HCT116 (cell line): ENCODE measurements around the gene ARMH4. TPM values are rescaled to one million over a fixed set of nuclear protein-coding genes. Genes with fewer than 3 reads are reported as not detected.

ENCODE experiments used
- ATAC-seq: fragments of 200-7000 bp; cut with Tn5 transposase; 2 replicates; pipeline ENCODE4 v1.9.1; 2020; ENCODE audit warnings: mild to moderate bottlenecking, moderate library complexity
- BruUV-seq: library from RNA; stranded (reverse); fragments of 400-500 nt; replicated peaks from 2 replicates; lab custom pipeline; 2021; lab: Mats Ljungman, UMichigan
- CTCF ChIA-PET: fragments of 300-600 bp; sonication (Branson Sonifier 250); formaldehyde crosslinking; loops from one replicate; lab custom pipeline; 2021; ENCODE audit warnings: antibody characterized with exemption; lab: Charles Lee
- POLR2A ChIA-PET: fragments of 300-600, 350-600 bp; sonication (Branson Sonifier 250); formaldehyde crosslinking; loops from one replicate; lab custom pipeline; 2021; ENCODE audit warnings: antibody characterized with exemption; lab: Charles Lee
- RAD21 ChIA-PET, 2 experiments: fragments of 300-600 bp; sonication (Branson Sonifier 250); formaldehyde crosslinking; loops; one replicate each; lab custom pipeline; 2023; ENCODE audit warnings: low total read pairs in 2 of 2; ENCODE audit not compliant: uncharacterized antibody in 2 of 2, unreplicated experiment in 2 of 2, low non-redundant PET in 1 of 2; lab: Charles Lee
- DNase-seq: peaks from one replicate; pipeline ENCODE4 v3.0.0-alpha.2; 2010; ENCODE audit warnings: low read depth, low spot score
- H2AFZ ChIP-seq: fragments of 200-600 bp; shearing (Covaris generic), sonication (generic); 2 replicates; pipeline ENCODE4 v1.6.1; 2017; ENCODE audit warnings: low read depth, mixed run types, mixed read lengths, antibody characterized with exemption, low read length; ENCODE audit not compliant: poor library complexity, severe bottlenecking
- H3K27ac ChIP-seq: 2 replicates; pipeline ENCODE4 v1.5.1; 2012; ENCODE audit warnings: low read depth, low read length
- H3K27me3 ChIP-seq: fragments of 200-600 bp; sonication (generic); 2 replicates; pipeline ENCODE4 v1.6.1; 2016; ENCODE audit warnings: mixed run types, low read length, mixed read lengths; ENCODE audit not compliant: insufficient read depth
- H3K36me3 ChIP-seq, 2 experiments: fragments of 200-500 bp in 1 of 2; fragments of 200-600 bp in 1 of 2; sonication (Bioruptor generic) in 1 of 2; sonication (generic) in 1 of 2; 2 replicates each; pipeline versions ENCODE4 v1.5.1 to v1.6.1; 2014 to 2016; ENCODE audit warnings: low read length in 2 of 2, inconsistent platforms in 1 of 2, mixed read lengths in 1 of 2, mixed run types in 1 of 2; ENCODE audit not compliant: insufficient read depth in 2 of 2, control insufficient read depth in 1 of 2
- H3K4me1 ChIP-seq, 2 experiments: fragments of 200-600 bp in 1 of 2; sonication (generic) in 1 of 2; 2 replicates each; pipeline versions ENCODE4 v1.5.1 to v1.6.1; 2012 to 2017; ENCODE audit warnings: low read length in 2 of 2, inconsistent platforms in 1 of 2, mild to moderate bottlenecking in 1 of 2, mixed read lengths in 1 of 2, mixed run types in 1 of 2, moderate library complexity in 1 of 2; ENCODE audit not compliant: insufficient read depth in 2 of 2, control insufficient read depth in 1 of 2
- H3K4me2 ChIP-seq: fragments of 200-600 bp; sonication (generic); 2 replicates; pipeline ENCODE4 v1.6.1; 2017; ENCODE audit warnings: mixed run types, low read length, mixed read lengths
- H3K4me3 ChIP-seq, 2 experiments: fragments of 200-600 bp in 1 of 2; sonication (generic) in 1 of 2; replicated peaks in 1 of 2; 2 replicates each; pipeline ENCODE4 v1.5.1; 2011 to 2016; ENCODE audit warnings: low read length in 2 of 2, control low read depth in 1 of 2, low read depth in 1 of 2, mild to moderate bottlenecking in 1 of 2, mixed read lengths in 1 of 2, mixed run types in 1 of 2
- H3K79me2 ChIP-seq: fragments of 200-600 bp; sonication (generic); 2 replicates; pipeline ENCODE4 v1.6.1; 2017; ENCODE audit warnings: mild to moderate bottlenecking, mixed run types, low read length, moderate library complexity, mixed read lengths; ENCODE audit not compliant: insufficient read depth
- H3K9ac ChIP-seq: fragments of 200-600 bp; sonication (generic); 2 replicates; pipeline ENCODE4 v1.6.1; 2016; ENCODE audit warnings: low read length, mixed read lengths
- H3K9me2 ChIP-seq: fragments of 200-600 bp; sonication (generic), shearing (Covaris generic); 2 replicates; pipeline ENCODE4 v1.6.1; 2017; ENCODE audit warnings: mixed run types, mild to moderate bottlenecking, moderate library complexity; ENCODE audit not compliant: insufficient read depth
- H3K9me3 ChIP-seq, 2 experiments: fragments of 200-500 bp in 1 of 2; fragments of 200-600 bp in 1 of 2; sonication (Bioruptor generic) in 1 of 2; sonication (generic) in 1 of 2; 2 replicates each; pipeline ENCODE4 v1.6.1; 2014 to 2017; ENCODE audit warnings: low read length in 2 of 2, mixed read lengths in 2 of 2, inconsistent platforms in 1 of 2, low read depth in 1 of 2, mild to moderate bottlenecking in 1 of 2, mixed run types in 1 of 2, moderate library complexity in 1 of 2; ENCODE audit not compliant: control insufficient read depth in 1 of 2, insufficient read depth in 1 of 2
- H4K20me1 ChIP-seq: fragments of 200-600 bp; sonication (generic), shearing (Covaris generic); 2 replicates; pipeline ENCODE4 v1.6.1; 2017; ENCODE audit warnings: mixed run types, mild to moderate bottlenecking, moderate library complexity; ENCODE audit not compliant: insufficient read depth
- CBX3 ChIP-seq: IDR thresholded peaks from 2 replicates; pipeline ENCODE4 v1.6.1; 2012; ENCODE audit warnings: low read depth
- CEBPB ChIP-seq: IDR thresholded peaks from 2 replicates; pipeline ENCODE4 v1.6.1; 2012; ENCODE audit warnings: low read depth
- EGR1 ChIP-seq: IDR thresholded peaks from 2 replicates; pipeline ENCODE4 v1.6.1; 2012; ENCODE audit warnings: low read depth
- EZH2phosphoT487 ChIP-seq: fragments of 200-600 bp; IDR thresholded peaks from 2 replicates; pipeline ENCODE4 v1.6.1; 2018; ENCODE audit warnings: antibody characterized with exemption, borderline replicate concordance
- FOSL1 ChIP-seq: IDR thresholded peaks from 2 replicates; pipeline ENCODE4 v1.6.1; 2012; ENCODE audit warnings: low read depth
- JUND ChIP-seq: IDR thresholded peaks from 2 replicates; pipeline ENCODE4 v1.6.1; 2012
- POLR2A ChIP-seq: IDR thresholded peaks from 2 replicates; pipeline ENCODE4 v1.7.0; 2011; ENCODE audit warnings: borderline replicate concordance; ENCODE audit not compliant: insufficient read depth, insufficient read length; ENCODE audit errors: extremely low read depth
- POLR2AphosphoS5 ChIP-seq: IDR thresholded peaks from 2 replicates; pipeline ENCODE4 v1.6.1; 2011; ENCODE audit warnings: mild to moderate bottlenecking, low read depth, low read length, moderate library complexity
- SRF ChIP-seq: IDR thresholded peaks from 2 replicates; pipeline ENCODE4 v1.6.1; 2012; ENCODE audit warnings: low read depth
- TCF7L2 ChIP-seq: IDR thresholded peaks from 2 replicates; pipeline ENCODE4 v1.7.0; 2011; ENCODE audit warnings: borderline replicate concordance, inconsistent platforms; ENCODE audit not compliant: insufficient read depth, insufficient read length; ENCODE audit errors: extremely low read depth
- ZFX ChIP-seq: fragments of 450-650 bp; IDR thresholded peaks from 2 replicates; pipeline ENCODE4 v1.6.1; 2017
- ZNF274 ChIP-seq: fragments of 200-500 bp; sonication (Bioruptor generic); IDR thresholded peaks from 2 replicates; pipeline ENCODE4 v1.6.1; 2014; ENCODE audit warnings: mild to moderate bottlenecking, low read depth, low read length, inconsistent platforms
- intact Hi-C: fragments of 100-400 bp; cut with micrococcal nuclease; formaldehyde crosslinking; loops from 2 replicates; pipeline ENCODE4 v1.10.0; 2022
- total RNA-seq: library from RNA; stranded (reverse); gene quantifications from one replicate; pipeline ENCODE4 v1.2.1, GENCODE V29; 2021; ENCODE audit not compliant: unreplicated experiment
- TF ChIP-seq, protein P1 (sequence below): IDR thresholded peaks from 2 replicates; pipeline ENCODE4 v1.6.1; 2012; ENCODE audit warnings: low read depth
- TF ChIP-seq, protein P2 (sequence below), 3 experiments: fragments of 200-600 bp in 1 of 3; sonication (generic) in 1 of 3; IDR thresholded peaks in 2 of 3; conservative IDR thresholded peaks in 1 of 3; 2 replicates each; pipeline ENCODE4 v1.5.1; 2012 to 2017; ENCODE audit warnings: low read depth in 2 of 3, low read length in 2 of 3, antibody characterized with exemption in 1 of 3, borderline replicate concordance in 1 of 3, control low read depth in 1 of 3, mild to moderate bottlenecking in 1 of 3, mixed read lengths in 1 of 3, mixed run types in 1 of 3, moderate library complexity in 1 of 3; ENCODE audit not compliant: insufficient read depth in 1 of 3

The ARMH4 gene
- total RNA-seq, 1 experiment from 2014 or later = 1.7 TPM

DNA sequence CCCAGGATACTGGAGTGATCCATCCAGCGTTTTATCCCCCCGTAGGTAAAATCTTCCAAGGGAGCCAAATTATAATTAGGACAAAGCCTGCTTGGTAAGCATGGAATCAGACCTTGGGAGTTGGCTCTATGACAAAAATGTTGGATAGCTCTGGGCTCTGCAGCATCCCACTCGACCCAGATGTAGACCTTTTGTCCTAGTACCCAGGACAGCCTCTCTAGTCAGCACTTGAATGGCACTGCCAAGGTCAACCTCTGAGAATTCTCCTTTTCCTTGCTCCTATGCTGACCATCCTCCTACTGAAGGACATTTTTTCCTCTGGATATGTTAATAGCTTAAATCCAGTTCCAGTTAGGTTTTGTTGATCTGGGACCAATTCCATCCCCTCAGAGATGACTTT lies 181.4 kb downstream of the ARMH4 start:
- Histone ChIP-seq H3K9ac (no peak overlapping the region), H3K36me3 (no peaks in the 10 kb centered on the region), H2AFZ (no peak overlapping the region), H3K4me1 (no peaks in the 10 kb centered on the region), H4K20me1 (no peaks in the 10 kb centered on the region), H3K9me3 (no peaks in the 10 kb centered on the region), H3K79me2 (no peaks in the 10 kb centered on the region), H3K4me2 (no peak overlapping the region), H3K27me3 (peaks cover 54% of the 10 kb centered on the region), H3K4me3 (no peak overlapping the region), H3K27ac (no peak overlapping the region), H3K9me2 (no peaks in the 10 kb centered on the region)
- ChIA-PET CTCF (no interaction called here), RAD21 (no interaction called here), POLR2A (no interaction called here)
- TF ChIP-seq EGR1 (no peak), FOSL1 (no peak), CBX3 (no peak), ZNF274 (no peak), EZH2phosphoT487 (no peak), POLR2AphosphoS5 (no peak), ZFX (no peak), CEBPB (no peak), TCF7L2 (no peak), JUND (no peak), POLR2A (no peak), SRF (no peak)
- TF ChIP-seq, protein P1, sequence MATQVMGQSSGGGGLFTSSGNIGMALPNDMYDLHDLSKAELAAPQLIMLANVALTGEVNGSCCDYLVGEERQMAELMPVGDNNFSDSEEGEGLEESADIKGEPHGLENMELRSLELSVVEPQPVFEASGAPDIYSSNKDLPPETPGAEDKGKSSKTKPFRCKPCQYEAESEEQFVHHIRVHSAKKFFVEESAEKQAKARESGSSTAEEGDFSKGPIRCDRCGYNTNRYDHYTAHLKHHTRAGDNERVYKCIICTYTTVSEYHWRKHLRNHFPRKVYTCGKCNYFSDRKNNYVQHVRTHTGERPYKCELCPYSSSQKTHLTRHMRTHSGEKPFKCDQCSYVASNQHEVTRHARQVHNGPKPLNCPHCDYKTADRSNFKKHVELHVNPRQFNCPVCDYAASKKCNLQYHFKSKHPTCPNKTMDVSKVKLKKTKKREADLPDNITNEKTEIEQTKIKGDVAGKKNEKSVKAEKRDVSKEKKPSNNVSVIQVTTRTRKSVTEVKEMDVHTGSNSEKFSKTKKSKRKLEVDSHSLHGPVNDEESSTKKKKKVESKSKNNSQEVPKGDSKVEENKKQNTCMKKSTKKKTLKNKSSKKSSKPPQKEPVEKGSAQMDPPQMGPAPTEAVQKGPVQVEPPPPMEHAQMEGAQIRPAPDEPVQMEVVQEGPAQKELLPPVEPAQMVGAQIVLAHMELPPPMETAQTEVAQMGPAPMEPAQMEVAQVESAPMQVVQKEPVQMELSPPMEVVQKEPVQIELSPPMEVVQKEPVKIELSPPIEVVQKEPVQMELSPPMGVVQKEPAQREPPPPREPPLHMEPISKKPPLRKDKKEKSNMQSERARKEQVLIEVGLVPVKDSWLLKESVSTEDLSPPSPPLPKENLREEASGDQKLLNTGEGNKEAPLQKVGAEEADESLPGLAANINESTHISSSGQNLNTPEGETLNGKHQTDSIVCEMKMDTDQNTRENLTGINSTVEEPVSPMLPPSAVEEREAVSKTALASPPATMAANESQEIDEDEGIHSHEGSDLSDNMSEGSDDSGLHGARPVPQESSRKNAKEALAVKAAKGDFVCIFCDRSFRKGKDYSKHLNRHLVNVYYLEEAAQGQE = no peak
- TF ChIP-seq, protein P2, sequence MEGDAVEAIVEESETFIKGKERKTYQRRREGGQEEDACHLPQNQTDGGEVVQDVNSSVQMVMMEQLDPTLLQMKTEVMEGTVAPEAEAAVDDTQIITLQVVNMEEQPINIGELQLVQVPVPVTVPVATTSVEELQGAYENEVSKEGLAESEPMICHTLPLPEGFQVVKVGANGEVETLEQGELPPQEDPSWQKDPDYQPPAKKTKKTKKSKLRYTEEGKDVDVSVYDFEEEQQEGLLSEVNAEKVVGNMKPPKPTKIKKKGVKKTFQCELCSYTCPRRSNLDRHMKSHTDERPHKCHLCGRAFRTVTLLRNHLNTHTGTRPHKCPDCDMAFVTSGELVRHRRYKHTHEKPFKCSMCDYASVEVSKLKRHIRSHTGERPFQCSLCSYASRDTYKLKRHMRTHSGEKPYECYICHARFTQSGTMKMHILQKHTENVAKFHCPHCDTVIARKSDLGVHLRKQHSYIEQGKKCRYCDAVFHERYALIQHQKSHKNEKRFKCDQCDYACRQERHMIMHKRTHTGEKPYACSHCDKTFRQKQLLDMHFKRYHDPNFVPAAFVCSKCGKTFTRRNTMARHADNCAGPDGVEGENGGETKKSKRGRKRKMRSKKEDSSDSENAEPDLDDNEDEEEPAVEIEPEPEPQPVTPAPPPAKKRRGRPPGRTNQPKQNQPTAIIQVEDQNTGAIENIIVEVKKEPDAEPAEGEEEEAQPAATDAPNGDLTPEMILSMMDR (IDR thresholded peaks at IDR 0.05 in 2 of 3, conservative IDR thresholded peaks at IDR 0.05 in 1 of 3; ENCODE audit: borderline replicate concordance in 1 of 3, insufficient read depth in 1 of 3, low read depth in 2 of 3, low read length in 2 of 3) = no peak
- no peak for ATAC-seq
- DNase-seq = no peak
- intact Hi-C loops = loop anchor here (10.0 kb wide), 1 partner anchor 1674 kb away; no protein-coding TSS in a partner anchor
- no TSS peak for BruUV-seq
